ENCODE results near the gene MYL12A.

MYL12A gene

GRCh38 chr18:3235846-3236245 is 11.8 kb upstream of the MYL12A start:
- no peak for DNase-seq (ENCODE audit: insufficient read length, low spot score)
- TF ChIP-seq CTCF (IDR thresholded peaks at IDR 0.05; ENCODE audit: insufficient read depth, missing control alignments), result no peak
- FAIRE-seq, result no peak

GRCh38 chr18:3236470-3236869 is 11.1 kb upstream of the MYL12A start:
- DNase-seq (ENCODE audit: insufficient read length, low spot score) (no peak), FAIRE-seq (no peak)
- TF ChIP-seq CTCF (IDR thresholded peaks at IDR 0.05; ENCODE audit: insufficient read depth, missing control alignments), result no peak

- FAIRE-seq, result no peak
- no peak for DNase-seq (ENCODE audit: insufficient read length, low spot score)
- TF ChIP-seq CTCF (IDR thresholded peaks at IDR 0.05; ENCODE audit: insufficient read depth, missing control alignments), result no peak
Measured at GRCh38 chr18:3238742-3239141, 8.9 kb upstream of the MYL12A start.

- no peak for TF ChIP-seq CTCF (IDR thresholded peaks at IDR 0.05; ENCODE audit: insufficient read depth, missing control alignments)
- no peak for FAIRE-seq
- DNase-seq (ENCODE audit: insufficient read length, low spot score), result no peak
Measured at GRCh38 chr18:3245185-3245564, 2.4 kb upstream of the MYL12A start.

GRCh38 chr18:3245853-3246634 is 1.6 kb upstream of the MYL12A start:
- DNase-seq (ENCODE audit: insufficient read length, low spot score), result no peak
- TF ChIP-seq CTCF (IDR thresholded peaks at IDR 0.05; ENCODE audit: insufficient read depth, missing control alignments), result peak; percentile 98
- peak; percentile 21 for FAIRE-seq

GRCh38 chr18:3246635-3247239 is 864 bp upstream of the MYL12A start:
- no peak for TF ChIP-seq CTCF (IDR thresholded peaks at IDR 0.05; ENCODE audit: insufficient read depth, missing control alignments)
- DNase-seq (ENCODE audit: insufficient read length, low spot score) (no peak), FAIRE-seq (no peak)

- no peak for FAIRE-seq
- DNase-seq (ENCODE audit: insufficient read length, low spot score), result no peak
- TF ChIP-seq CTCF (IDR thresholded peaks at IDR 0.05; ENCODE audit: insufficient read depth, missing control alignments), result no peak
Measured at GRCh38 chr18:3248062-3248657, 559 bp downstream of the MYL12A start.
